ENCODE results near the gene TMIE. TPM values are rescaled to one million over a fixed set of nuclear protein-coding genes. Genes with fewer than 3 reads are reported as not detected.

Gene TMIE
- total and polyA plus RNA-seq, 2 donors: 0.26 to 1.0 TPM

DNA sequence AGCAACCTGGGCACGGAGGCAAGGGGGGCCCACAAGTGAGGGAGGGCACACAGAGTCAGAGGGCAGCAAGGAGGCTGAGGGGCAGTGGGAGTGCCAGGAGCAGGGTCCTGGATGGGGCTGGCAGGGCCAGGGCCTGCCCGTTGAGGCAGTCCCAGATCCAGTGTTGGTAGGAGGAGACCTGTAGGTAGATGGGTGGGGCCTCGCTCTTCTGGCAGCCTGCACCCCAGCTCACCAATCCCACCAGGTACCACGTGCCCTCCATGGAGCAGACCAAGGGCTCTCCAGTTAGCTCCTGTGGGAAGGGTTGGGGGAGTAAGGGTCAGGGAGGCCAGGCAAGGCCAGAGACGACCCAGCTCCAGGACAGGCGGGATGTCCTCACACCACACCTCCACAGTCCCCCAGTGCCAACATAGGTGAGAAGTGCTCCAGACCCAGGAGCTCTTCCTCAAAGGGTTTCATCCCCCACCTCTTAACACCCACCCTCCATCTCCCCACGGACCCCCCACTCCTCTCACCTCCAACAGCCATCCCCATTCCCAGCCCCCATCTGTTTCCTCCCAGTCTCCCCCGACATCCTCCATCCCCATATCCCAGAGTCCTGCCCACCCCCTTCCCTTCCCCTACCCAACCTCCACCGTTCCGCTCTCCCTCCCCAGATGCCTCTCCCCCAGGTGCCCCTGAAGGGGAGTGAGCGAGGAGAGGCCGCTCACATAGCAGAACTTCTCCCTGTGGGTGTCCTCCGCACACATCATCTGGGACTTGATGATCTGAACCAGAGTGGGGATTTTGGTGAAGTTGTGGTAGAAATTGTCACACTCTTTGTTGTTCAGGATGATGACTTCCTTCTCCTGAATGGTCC lies 11.2 kb downstream of the TMIE start:
- WGBS: 87% methylated on average over 13 of the region's 13 CpGs
- DNase-seq (ENCODE audit: extremely low spot score): no peak

GRCh38 chr3:46713050-46713897 lies 12.1 kb downstream of the TMIE start:
- Histone ChIP-seq H3K27ac (ENCODE audit: low read depth) (no peak overlapping the region), H3K36me3 (ENCODE audit: insufficient read depth) (no peaks in the 10 kb centered on the region), H3K4me1 (ENCODE audit: insufficient read depth) (no peaks in the 10 kb centered on the region), H3K4me3 (ENCODE audit: low read depth, low read length) (no peak overlapping the region)
- 84% methylated on average over 14 of the region's 14 CpGs for WGBS
- no peak for DNase-seq (ENCODE audit: extremely low spot score)

More for the DNA sequence above, 11.2 kb downstream of the TMIE start:
- no peaks in the 10 kb centered on the region for H3K36me3 ChIP-seq (ENCODE audit: insufficient read depth)
- no peak overlapping the region for H3K27ac ChIP-seq (ENCODE audit: low read depth)
- H3K4me1 ChIP-seq (ENCODE audit: insufficient read depth): no peaks in the 10 kb centered on the region
- H3K4me3 ChIP-seq (ENCODE audit: low read depth, low read length): no peak overlapping the region

DNA sequence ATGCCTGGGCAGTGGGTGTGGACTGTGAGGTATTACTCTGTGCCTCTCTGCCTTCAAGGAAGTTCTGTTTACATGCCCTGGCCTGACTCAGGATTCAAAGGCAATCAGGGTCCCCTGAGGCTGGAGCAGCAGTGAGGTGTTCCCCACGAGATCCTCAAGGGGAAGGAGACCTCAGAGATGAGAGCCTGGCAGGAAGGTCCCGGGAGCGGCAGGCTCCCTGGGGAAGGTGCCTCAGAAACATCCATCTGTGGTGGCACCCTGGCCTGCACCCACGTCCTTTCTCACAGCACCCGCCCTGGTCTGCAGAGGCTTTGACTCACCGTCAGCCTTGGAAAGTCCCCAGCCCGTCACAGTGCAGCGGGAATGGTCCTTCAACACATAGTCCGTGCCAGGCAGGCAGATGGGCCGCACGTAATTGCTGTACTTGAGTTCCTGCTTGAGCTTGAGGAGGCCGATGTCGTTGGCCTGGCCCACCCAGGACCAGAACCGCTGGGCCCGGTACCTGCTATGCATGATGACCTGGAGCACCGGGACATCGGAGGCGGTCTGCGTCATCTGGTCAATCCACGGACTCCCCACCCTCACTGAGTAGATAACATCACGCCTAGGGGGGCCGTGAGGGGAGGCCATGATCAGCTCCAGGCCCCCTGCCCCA lies 12.8 kb downstream of the TMIE start:
- Histone ChIP-seq H3K4me3 (ENCODE audit: low read depth, low read length) (no peak overlapping the region), H3K36me3 (ENCODE audit: insufficient read depth) (no peaks in the 10 kb centered on the region), H3K4me1 (ENCODE audit: insufficient read depth) (no peaks in the 10 kb centered on the region), H3K27ac (ENCODE audit: low read depth) (no peak overlapping the region)
- DNase-seq (ENCODE audit: extremely low spot score): no peak
- WGBS: 91% methylated on average over 22 of the region's 22 CpGs

DNA sequence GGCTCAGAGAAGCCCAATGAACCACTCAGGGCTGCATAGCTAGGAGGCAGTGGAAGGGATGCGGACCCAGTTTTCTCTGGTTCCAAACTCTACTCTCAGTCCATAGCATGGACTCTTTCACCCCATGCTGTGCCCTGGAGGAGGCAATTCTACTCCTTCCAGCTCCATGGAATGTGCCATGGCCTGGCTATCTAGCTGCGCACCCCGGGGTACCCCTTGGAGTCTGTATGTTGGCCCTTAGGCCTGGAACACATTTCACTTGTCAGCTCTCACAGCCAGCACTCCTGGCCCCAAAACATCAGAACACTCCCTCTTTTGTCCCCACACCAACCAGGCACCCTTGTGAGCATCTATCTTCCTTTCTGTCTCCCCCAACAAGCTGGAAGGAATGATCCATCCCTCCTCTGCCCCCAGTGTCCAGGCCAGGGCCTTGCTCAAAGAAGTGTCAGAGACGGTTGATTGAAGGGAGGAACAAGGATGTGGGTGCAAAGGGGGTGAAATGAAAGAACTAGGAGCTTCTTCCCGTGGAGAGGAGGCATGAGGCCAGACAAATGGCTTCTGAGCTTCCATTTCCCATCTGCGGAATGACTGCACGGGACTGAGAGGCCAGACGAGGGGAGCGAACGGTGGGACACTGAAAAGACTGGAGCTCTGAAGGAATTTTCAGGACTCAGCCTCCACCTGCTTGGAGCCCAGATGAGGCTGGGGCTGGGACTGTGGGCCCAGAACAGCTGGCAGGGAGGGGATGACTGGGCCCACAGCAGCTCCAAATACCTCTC lies 13.7 kb downstream of the TMIE start:
- Histone ChIP-seq H3K4me3 (ENCODE audit: low read depth, low read length) (no peak overlapping the region), H3K36me3 (ENCODE audit: insufficient read depth) (no peaks in the 10 kb centered on the region), H3K27ac (ENCODE audit: low read depth) (no peak overlapping the region), H3K4me1 (ENCODE audit: insufficient read depth) (no peaks in the 10 kb centered on the region)
- no peak for DNase-seq (ENCODE audit: extremely low spot score)
- 85% methylated on average over 10 of the region's 10 CpGs for WGBS

DNA sequence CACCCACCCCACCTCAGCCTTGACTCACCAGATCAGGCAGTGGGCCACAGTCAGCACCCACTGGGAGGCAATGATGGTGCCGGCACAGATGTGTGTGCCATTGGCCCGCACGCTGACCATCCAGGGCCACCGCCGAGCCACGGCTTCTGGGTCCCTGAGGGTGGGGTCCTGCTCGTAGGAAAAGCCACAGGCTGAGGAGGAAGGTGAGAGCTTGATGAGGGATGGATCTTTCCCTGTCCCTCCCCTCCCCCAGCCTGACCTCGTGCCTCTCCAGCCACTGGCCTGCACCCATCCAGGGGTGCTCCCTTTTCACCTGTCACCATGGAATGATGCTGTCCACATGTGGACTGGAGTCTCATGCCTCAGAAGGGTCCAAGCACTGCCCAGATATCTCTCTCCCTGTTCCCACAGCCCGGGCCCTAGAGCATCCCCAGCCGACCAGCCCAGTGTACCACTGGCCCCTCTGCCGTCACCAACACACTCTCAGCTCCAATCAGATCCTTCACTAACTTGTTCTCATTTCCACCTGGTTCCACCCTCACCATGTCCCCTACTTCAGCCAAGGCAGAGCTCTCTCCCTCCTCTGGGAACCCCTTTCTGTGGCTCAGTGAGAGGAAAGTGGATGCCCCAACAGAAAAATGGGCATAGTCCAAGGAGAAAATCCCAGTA lies 14.4 kb downstream of the TMIE start:
- no peak for DNase-seq (ENCODE audit: extremely low spot score)
- 89% methylated on average over 11 of the region's 11 CpGs for WGBS
- no peak overlapping the region for H3K4me3 ChIP-seq (ENCODE audit: low read depth, low read length)
- H3K27ac ChIP-seq (ENCODE audit: low read depth): no peak overlapping the region
- H3K4me1 ChIP-seq (ENCODE audit: insufficient read depth): no peaks in the 10 kb centered on the region
- no peaks in the 10 kb centered on the region for H3K36me3 ChIP-seq (ENCODE audit: insufficient read depth)

DNA sequence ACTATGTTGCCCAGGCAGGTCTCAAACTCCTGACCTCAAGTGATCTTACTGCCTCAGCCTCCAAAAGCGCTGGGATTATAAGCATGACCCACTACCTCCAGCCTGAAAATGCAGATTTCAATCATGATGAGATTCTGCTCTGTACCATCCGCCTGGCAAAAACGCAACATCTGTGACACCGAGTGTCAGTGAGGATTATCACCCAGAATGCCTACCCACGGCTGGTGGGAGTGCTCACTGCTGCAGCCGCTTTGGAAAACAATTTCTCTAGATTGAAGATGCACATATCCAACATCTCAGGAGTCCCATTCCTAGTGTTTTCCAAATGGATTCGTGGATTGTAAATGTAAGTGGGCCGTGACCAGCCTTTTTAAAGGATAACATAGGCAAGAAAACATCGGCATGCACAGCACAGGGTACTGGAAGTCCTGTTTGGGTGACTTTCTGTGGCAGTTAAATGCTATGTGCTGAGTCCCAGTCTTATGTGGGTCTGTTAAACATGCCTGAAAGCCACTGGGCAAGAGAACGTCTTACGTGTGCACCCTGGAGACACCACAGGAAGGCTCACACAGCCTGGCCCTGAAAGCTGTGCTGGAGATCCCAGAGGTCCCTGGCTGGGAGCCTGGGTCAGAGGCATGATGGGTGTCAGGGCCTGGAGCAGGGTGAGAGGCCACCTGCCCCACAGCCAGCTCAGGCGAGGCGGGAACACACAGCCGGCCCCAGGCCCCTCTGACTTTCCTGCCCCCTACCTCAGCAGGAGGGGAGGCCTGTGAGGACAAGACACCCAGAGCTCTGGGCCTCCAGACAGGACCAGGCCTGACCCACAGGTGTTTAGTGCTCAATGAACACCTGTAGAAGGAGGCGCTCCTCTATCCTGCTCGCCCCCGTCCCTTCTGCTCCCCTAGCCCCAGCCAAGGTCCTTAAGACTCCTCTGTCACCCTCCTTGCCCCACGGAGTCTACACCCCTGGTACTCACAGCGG lies 15.6 kb downstream of the TMIE start:
- Histone ChIP-seq H3K4me1 (ENCODE audit: insufficient read depth) (no peaks in the 10 kb centered on the region), H3K27ac (ENCODE audit: low read depth) (no peak overlapping the region), H3K36me3 (ENCODE audit: insufficient read depth) (no peaks in the 10 kb centered on the region), H3K4me3 (ENCODE audit: low read depth, low read length) (no peak overlapping the region)
- WGBS: 93% methylated on average over 19 of the region's 19 CpGs
- DNase-seq (ENCODE audit: extremely low spot score): no peak

DNA sequence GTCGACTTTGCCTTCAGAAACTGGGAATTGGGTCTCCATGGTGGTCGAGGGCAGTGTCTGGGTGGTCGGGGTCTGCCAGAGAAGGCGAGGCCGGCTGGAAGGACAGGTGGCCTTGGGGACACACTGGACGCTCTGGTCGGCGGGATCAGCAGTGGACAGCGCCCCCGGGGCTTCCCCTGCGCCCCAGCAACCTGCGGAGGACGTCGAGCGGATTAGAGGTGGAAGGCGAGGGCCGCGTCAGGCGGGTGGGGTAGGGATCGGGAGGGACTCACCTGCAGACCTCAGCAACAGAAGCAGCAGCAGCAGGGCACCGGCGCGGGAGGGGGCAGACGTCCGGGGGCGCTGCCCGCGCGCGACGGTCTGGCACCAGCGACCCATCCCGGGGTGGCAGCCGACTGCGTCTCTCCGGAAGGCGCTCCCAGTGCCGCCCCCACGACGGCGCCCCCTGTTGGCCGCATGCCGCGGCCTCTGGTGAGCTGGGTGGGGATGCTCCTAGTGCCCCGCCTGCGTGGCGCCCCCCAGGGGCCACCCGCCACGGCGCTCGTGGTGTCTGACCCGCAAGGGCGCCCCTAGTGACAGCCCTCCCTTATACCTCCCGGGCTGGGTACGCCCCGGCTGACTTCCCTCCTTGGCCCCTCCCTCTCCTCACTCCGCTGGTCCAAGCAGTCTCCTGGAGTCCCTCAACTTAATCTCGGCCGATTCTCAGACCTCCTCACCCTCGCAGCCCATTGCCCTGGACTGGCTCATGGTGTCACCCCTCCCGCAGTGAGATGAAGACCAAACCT lies 16.4 kb downstream of the TMIE start, which contains the start of gene PRSS50:
TSS of gene PRSS50 (minus strand) at position 423 of the 785 bp plus-strand sequence. CDS start at position 378, 45 bp downstream.
- Histone ChIP-seq H3K27ac (ENCODE audit: low read depth) (no peak within 1 kb of the TSS), H3K4me1 (ENCODE audit: insufficient read depth) (no peaks in the 10 kb centered on the region), H3K36me3 (ENCODE audit: insufficient read depth) (no peaks in the 10 kb centered on the region), H3K4me3 (ENCODE audit: low read depth, low read length) (no peak within 1 kb of the TSS)
- DNase-seq (ENCODE audit: extremely low spot score): no peak
- 43% methylated on average over 61 of the region's 61 CpGs for WGBS

- 89% methylated on average over 2 of the region's 2 CpGs for WGBS
- no peaks in the 10 kb centered on the region for H3K4me1 ChIP-seq (ENCODE audit: insufficient read depth)
- H3K36me3 ChIP-seq (ENCODE audit: insufficient read depth): no peaks in the 10 kb centered on the region
- no peak overlapping the region for H3K27ac ChIP-seq (ENCODE audit: low read depth)
- DNase-seq (ENCODE audit: extremely low spot score): no peak
- H3K4me3 ChIP-seq (ENCODE audit: low read depth, low read length): no peak overlapping the region
These were observed 17.9 kb downstream of the TMIE start for GRCh38 chr3:46719044-46719565.

- 94% methylated on average over 4 of the region's 4 CpGs for WGBS
- no peaks in the 10 kb centered on the region for H3K36me3 ChIP-seq (ENCODE audit: insufficient read depth)
- no peaks in the 10 kb centered on the region for H3K4me1 ChIP-seq (ENCODE audit: insufficient read depth)
- no peak overlapping the region for H3K4me3 ChIP-seq (ENCODE audit: low read depth, low read length)
- DNase-seq (ENCODE audit: extremely low spot score): no peak
- no peak overlapping the region for H3K27ac ChIP-seq (ENCODE audit: low read depth)
These were observed 18.6 kb downstream of the TMIE start for GRCh38 chr3:46719735-46720271.

DNA sequence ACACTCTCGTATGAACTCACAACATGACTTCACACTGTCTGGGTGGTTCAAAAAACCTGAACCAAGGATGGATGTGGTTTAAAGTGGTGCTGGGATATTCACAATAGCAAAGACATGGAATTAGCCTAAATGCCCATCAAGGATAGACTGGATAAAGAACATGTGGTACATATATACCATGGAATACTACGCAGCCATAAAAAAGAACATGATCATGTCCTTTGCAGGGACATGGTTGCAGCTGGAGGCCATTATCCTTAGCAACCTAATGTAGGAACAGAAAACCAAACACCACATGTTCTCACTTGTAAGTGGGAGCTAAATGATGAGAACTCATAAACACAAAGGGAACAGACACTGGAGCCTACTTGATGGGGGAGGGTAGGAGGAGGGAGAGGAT lies 19.8 kb downstream of the TMIE start:
- no peak for DNase-seq (ENCODE audit: extremely low spot score)
- Histone ChIP-seq H3K36me3 (ENCODE audit: insufficient read depth) (no peaks in the 10 kb centered on the region), H3K4me3 (ENCODE audit: low read depth, low read length) (no peak overlapping the region), H3K4me1 (ENCODE audit: insufficient read depth) (no peaks in the 10 kb centered on the region), H3K27ac (ENCODE audit: low read depth) (no peak overlapping the region)
- whole genome bisulfite sequencing: 93% methylated on average over 2 of the region's 2 CpGs

DNA sequence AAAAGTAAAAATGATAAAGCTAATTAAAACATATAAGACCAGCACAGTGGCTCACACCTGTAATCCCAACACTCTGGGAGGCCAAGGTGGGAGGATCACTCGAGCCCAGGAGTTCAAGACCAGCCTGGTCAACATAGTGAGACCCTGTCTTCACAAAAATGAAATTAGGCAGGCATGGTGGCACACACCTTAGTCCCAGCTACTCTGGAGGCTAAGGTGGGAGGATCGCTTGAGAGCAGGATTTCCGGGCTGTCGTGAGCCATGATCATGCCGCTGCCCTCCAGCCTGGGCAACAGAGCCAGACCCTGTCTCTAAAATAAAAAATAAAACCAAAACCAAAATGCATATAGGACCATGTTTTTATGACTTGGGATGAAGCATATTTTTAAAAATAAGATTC lies 21.3 kb downstream of the TMIE start:
- 92% methylated on average over 5 of the region's 5 CpGs for WGBS
- Histone ChIP-seq H3K36me3 (ENCODE audit: insufficient read depth) (no peaks in the 10 kb centered on the region), H3K4me1 (ENCODE audit: insufficient read depth) (no peaks in the 10 kb centered on the region), H3K4me3 (ENCODE audit: low read depth, low read length) (no peak overlapping the region), H3K27ac (ENCODE audit: low read depth) (no peak overlapping the region)
- no peak for DNase-seq (ENCODE audit: extremely low spot score)
